Astrocyte of the cerebellum (primary cell): ENCODE data around the gene MRPS16.
A peak's percentile ranks its signal among the peaks of the same experiment; 100 is the strongest.
"Not testable (repeated sequence)": the region's sequence is repeated elsewhere in the genome, so short reads cannot be mapped to it uniquely, and the experiment has no call there.

Experiments used
- DNase-seq: peaks from one replicate; pipeline ENCODE4 v3.0.0-alpha.2; 2011; ENCODE audit warnings: low read depth
- H3K4me3 ChIP-seq: 2 replicates; pipeline ENCODE4 v1.5.1; 2011; ENCODE audit warnings: mild to moderate bottlenecking, low read depth, low read length, moderate library complexity
- in situ Hi-C: cut with HindIII; loops from 2 replicates; pipeline ENCODE4 v1.10.0; 2017; ENCODE audit warnings: low sequenced_read_pairs
- TF ChIP-seq, protein P1 (sequence below): IDR thresholded peaks from 2 replicates; pipeline ENCODE4 v1.5.1; 2012; ENCODE audit warnings: low read length, low read depth, moderate library complexity, mild to moderate bottlenecking; ENCODE audit errors: missing control alignments

Gene MRPS16

DNA sequence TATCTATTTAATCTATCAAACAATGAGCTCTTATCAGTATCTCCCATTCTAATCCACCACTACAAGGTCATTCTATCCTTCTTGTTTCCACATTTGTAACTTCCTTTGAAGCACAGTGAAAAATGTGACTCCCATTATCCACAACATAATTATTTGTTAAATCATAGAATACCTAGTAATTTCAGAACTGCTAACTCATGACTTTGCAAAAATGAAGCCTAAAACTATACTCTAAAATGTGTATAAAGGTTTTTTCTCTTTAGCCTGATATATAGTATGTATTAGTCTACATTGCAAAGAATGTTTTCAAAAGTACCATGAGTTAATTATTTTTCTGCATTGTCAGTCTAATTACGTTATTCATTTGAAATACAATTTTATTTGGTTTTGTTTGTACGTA is 12.0 kb upstream of the MRPS16 start:
- in situ Hi-C loops, result no loop called here
- DNase-seq, result no peak
- TF ChIP-seq, protein P1, sequence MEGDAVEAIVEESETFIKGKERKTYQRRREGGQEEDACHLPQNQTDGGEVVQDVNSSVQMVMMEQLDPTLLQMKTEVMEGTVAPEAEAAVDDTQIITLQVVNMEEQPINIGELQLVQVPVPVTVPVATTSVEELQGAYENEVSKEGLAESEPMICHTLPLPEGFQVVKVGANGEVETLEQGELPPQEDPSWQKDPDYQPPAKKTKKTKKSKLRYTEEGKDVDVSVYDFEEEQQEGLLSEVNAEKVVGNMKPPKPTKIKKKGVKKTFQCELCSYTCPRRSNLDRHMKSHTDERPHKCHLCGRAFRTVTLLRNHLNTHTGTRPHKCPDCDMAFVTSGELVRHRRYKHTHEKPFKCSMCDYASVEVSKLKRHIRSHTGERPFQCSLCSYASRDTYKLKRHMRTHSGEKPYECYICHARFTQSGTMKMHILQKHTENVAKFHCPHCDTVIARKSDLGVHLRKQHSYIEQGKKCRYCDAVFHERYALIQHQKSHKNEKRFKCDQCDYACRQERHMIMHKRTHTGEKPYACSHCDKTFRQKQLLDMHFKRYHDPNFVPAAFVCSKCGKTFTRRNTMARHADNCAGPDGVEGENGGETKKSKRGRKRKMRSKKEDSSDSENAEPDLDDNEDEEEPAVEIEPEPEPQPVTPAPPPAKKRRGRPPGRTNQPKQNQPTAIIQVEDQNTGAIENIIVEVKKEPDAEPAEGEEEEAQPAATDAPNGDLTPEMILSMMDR, result no peak
- H3K4me3 ChIP-seq, result no peak overlapping the region

DNA sequence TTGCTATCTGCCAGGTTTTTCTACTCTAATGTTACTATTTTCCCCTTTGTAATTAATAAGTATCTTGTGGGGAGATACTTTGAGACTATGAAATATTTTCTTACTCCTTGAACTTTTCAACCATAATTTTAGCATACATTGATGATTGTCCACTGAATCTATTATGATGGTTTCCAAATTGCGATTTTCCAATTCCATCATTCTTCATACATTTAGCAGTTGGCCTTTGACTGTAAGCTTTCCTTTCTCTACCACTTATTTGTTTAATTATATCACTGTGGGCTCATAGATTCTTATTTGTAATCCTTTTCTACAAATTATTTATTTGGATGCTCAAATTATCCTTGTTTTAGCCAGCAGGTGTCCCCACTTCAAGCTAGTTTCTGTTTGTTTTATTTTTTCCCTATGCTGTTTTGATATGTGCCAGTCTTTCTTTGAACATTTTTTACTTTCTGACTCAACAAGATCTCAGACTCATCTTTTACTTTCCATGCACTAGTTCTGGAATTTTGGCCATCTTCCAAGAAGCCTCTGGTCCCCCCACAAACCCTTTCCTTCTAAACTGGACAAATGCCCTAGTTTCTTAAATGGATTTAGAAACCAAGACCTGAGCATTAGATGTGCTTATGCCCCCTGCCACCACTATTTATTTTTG is 11.4 kb upstream of the MRPS16 start:
- TF ChIP-seq, protein P1, result peak; percentile 50
- in situ Hi-C loops, result no loop called here
- no peak for DNase-seq
- no peak overlapping the region for H3K4me3 ChIP-seq

DNA sequence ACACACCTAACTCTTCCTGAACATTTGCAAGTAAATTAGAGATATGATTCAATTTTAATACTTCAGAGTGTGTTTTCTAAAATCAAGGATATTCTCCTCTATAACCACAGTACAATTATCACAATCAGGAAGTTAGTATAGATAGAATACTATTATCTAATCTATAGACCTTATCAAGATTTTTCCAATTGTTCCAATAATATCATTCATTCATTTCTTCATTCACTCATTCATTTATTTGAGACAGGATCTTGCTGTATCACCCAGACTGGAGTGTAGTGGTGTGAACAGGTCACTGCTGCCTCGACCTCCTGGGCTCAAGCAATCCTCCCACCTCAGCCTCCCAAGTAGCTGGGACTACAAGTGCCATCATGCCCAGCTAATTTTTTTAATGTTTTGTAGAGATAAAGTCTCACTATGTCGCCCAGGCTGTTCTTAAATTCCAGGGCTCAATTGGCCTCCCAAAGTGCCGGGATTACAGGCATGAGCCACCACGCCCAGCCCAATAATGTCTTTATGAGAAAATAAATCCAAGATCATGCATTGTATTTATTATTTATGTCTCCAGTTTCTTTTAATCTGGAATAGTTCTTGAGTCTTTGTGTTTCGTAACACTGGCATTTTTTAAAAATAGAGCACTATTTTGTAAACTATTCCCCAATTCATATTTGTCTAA is 10.6 kb upstream of the MRPS16 start:
- H3K4me3 ChIP-seq, result no peak overlapping the region
- no peak for DNase-seq
- TF ChIP-seq, protein P1, result no peak
- in situ Hi-C loops, result no loop called here

DNA sequence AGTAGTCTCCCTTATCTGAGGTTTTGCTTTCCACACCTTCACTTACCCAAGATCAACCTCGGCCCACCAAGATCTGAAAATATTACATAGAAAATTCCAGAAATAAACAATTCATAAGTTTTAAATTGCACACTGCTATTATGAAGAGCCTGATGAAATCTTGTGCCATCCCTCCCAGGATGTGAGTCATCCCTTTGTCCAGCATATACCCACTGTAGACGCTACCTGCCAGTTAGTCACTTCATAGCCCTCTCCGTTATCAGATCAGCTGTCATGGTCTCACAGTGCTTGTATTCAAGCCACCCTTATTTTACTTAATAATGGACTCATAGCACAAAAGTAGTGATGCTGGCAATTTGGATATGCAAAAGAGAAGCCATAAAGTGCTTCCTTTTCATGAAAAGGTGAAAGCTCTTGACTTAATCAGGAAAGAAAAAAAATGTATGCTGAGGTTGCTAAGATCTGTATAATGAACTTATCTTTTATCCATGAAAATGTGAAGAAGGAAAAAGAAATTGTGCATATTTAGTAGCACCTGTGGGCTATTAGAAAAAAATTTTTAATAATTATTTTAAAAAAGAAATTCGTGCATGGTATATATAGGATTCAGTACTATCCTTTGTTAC is 9.8 kb upstream of the MRPS16 start:
- H3K4me3 ChIP-seq, result no peak overlapping the region
- TF ChIP-seq, protein P1, result no peak
- DNase-seq, result peak; percentile 11
- in situ Hi-C loops, result no loop called here

DNA sequence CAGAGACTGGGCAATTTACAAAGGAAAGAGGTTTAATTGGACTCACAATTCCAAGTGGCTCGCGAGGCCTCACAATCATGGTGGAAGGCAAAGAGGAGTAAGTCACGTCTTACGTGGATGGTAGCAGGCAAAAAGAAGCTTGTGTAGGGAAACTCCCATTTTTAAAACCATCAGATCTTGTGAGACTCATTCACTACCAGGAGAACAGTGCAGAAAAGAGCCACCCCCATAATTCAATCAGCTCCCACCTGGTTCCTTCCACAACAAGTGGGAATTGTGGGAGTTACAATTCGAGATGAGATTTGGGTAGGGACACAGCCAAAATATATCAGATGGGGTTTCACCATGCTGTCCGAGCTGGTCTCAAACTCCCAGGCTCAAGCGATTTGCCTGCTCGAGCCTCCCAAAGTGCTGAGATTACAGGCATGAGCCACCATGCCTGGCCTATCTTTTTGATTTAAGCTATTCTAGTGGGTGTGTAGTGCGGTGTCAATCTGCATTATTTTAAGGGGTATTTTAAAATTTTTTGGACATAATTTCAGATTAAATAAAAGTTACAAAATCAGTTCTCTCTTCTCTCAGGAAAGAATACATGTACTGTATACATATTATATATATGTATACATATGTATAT is 9.0 kb upstream of the MRPS16 start:
- in situ Hi-C loops, result no loop called here
- TF ChIP-seq, protein P1, result no peak
- no peak overlapping the region for H3K4me3 ChIP-seq
- no peak for DNase-seq

DNA sequence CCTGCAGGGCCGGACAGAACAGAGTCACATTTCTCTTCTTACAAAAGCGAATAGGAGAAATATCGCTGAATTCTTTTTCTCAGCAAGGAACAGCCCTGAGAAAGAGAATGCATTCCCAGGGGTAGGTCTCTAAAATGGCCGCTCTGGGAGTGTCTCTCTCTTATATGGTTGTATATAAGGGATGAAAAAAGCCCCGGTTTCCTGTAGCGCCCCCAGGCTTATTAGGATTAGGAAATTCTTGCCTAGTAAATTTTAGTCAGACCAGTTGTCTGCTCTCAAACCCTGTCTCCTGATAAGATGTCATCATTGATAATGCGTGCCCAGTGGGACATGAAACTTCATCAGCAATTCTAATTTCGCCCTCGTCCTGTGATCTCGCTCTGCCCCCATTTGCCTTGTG is 6.2 kb upstream of the MRPS16 start:
- DNase-seq, H3K4me3 ChIP-seq, in situ Hi-C loops: not testable (repeated sequence)

DNA sequence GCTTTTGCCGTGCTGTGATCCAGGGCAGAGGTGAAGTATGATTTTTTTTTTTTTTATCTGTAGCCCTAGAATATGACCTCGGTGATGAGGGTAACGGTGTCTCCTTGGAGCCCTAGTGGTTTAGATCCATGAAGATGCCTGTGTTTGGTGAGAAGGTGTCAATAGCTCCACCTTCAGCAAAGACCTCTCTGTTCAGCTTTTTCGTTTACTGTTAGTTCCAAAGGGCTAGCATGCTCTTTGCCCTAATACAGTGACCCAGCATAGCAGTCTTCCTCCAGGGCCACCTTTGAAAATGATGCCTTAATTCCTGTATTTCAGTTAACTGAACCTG is 746 bp upstream of the MRPS16 start:
- DNase-seq, result no peak
- in situ Hi-C loops, result no loop called here
- H3K4me3 ChIP-seq, result peak overlapping the region; percentile 96
- TF ChIP-seq, protein P1, result no peak
